Lower lobe of right lung (tissue), 2 donors: Measurements from ENCODE around the gene SEMA3D. TPM values are rescaled to one million over a fixed set of nuclear protein-coding genes. Genes with fewer than 3 reads are reported as not detected.

ENCODE experiments used
- ATAC-seq, 2 donors: fragments of 200-7000 bp; cut with Tn5 transposase; one replicate each; pipeline ENCODE4 v1.9.1; 2020 to 2022; ENCODE audit warnings: mild to moderate bottlenecking in 2 of 2, moderate library complexity in 2 of 2
- DNase-seq: peaks from one replicate; pipeline ENCODE4 v3.0.0-alpha.2; 2020
- H3K27ac ChIP-seq: fragments of 200-600 bp; one replicate; pipeline ENCODE4 v1.8.0; 2022
- H3K27me3 ChIP-seq: fragments of 200-600 bp; one replicate; pipeline ENCODE4 v1.8.0; 2022; ENCODE audit warnings: low read depth
- H3K36me3 ChIP-seq: fragments of 200-600 bp; one replicate; pipeline ENCODE4 v1.8.0; 2022; ENCODE audit warnings: mild to moderate bottlenecking
- H3K4me1 ChIP-seq: fragments of 200-600 bp; one replicate; pipeline ENCODE4 v1.8.0; 2022
- H3K4me3 ChIP-seq: fragments of 200-600 bp; one replicate; pipeline ENCODE4 v1.8.0; 2022; ENCODE audit warnings: mild to moderate bottlenecking
- H3K9me3 ChIP-seq: fragments of 200-600 bp; one replicate; pipeline ENCODE4 v1.8.0; 2022
- intact Hi-C: fragments of 100-400 bp; cut with DNase I; formaldehyde crosslinking; loops from one replicate; pipeline ENCODE4 v1.11.0; 2022
- total RNA-seq: library from RNA; stranded (reverse); fragmentation: NEBNext Ultra II Directional; extraction: Animal tissue kit (Norgen Biotek cat#: 25700); gene quantifications from one replicate; pipeline ENCODE4 v1.2.1, GENCODE V29; 2021
- TF ChIP-seq, protein P1 (sequence below): fragments of 200-600 bp; IDR thresholded peaks from one replicate; pipeline ENCODE4 v1.8.0; 2022; ENCODE audit warnings: antibody characterized with exemption, mild to moderate bottlenecking
- donor health status: DM: no; HTN: yes; CAD: no; lungs with severe emphysema.

SEMA3D gene
- total RNA-seq, 1 donor from 2014 or later = 8.0 TPM

DNA sequence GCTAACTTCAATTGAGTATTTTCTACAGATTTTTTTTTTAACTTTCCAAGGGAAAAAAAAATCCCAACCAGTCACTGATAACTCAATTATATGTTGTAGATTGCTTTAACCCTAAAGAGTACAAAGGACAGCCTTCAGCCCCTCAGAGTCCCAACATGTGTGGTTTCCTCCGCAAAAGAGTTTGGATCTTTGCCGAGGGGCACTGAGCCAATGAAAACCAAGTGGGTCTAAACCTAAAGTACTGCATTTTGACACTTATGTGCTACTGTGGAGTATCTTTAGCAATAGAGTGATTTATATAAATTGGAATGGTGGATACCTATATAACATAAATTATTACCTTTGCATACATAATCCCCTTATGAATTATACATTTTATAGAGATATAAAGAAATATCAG lies 91.5 kb downstream of the SEMA3D start:
- TF ChIP-seq, protein P1, sequence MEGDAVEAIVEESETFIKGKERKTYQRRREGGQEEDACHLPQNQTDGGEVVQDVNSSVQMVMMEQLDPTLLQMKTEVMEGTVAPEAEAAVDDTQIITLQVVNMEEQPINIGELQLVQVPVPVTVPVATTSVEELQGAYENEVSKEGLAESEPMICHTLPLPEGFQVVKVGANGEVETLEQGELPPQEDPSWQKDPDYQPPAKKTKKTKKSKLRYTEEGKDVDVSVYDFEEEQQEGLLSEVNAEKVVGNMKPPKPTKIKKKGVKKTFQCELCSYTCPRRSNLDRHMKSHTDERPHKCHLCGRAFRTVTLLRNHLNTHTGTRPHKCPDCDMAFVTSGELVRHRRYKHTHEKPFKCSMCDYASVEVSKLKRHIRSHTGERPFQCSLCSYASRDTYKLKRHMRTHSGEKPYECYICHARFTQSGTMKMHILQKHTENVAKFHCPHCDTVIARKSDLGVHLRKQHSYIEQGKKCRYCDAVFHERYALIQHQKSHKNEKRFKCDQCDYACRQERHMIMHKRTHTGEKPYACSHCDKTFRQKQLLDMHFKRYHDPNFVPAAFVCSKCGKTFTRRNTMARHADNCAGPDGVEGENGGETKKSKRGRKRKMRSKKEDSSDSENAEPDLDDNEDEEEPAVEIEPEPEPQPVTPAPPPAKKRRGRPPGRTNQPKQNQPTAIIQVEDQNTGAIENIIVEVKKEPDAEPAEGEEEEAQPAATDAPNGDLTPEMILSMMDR = no peak
- DNase-seq = no peak
- Histone ChIP-seq H3K4me3 (no peak overlapping the region), H3K9me3 (no peaks in the 10 kb centered on the region), H3K27me3 (no peaks in the 10 kb centered on the region), H3K27ac (no peak overlapping the region), H3K36me3 (no peaks in the 10 kb centered on the region), H3K4me1 (no peaks in the 10 kb centered on the region)
- intact Hi-C loops = no loop called here
- ATAC-seq = no peak

DNA sequence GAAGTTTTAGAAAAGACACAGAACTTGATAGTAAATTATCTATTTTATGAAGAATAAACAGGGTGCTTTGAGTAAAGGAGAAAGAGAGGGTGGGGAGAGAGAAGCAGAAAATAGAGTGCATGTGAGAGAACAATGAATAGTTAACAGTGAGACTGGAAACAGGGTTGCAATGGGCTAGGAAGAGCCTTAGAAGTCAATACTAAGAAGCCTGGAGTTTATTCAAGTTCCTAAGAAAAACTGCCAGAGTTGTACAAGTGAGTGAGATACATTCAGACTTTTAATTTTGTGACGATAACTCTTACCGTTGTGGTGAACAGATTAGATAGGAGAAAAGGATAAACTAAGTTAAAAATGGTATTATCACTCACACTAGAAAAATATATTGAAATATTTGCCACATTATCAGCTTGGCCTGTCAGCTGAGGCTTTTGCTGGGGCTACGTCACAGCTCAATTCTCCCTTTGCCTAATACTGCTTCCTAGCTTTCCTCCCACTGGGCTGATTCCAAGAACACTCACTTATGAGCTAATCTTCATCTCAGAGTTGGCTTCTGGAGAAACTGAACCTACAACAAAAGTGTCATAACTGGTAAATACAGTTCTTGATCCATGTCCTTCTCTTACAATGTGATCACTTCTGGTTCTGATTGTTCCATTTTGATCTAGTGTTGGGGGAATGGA lies 92.7 kb downstream of the SEMA3D start:
- intact Hi-C loops = no loop called here
- H3K27me3 ChIP-seq = no peaks in the 10 kb centered on the region
- DNase-seq = no peak
- H3K36me3 ChIP-seq = no peaks in the 10 kb centered on the region
- peak in 1 of 2 donors; percentile 33 for ATAC-seq
- TF ChIP-seq, protein P1 = no peak
- no peaks in the 10 kb centered on the region for H3K9me3 ChIP-seq
- no peak overlapping the region for H3K4me3 ChIP-seq
- H3K27ac ChIP-seq = no peak overlapping the region
- no peaks in the 10 kb centered on the region for H3K4me1 ChIP-seq

DNA sequence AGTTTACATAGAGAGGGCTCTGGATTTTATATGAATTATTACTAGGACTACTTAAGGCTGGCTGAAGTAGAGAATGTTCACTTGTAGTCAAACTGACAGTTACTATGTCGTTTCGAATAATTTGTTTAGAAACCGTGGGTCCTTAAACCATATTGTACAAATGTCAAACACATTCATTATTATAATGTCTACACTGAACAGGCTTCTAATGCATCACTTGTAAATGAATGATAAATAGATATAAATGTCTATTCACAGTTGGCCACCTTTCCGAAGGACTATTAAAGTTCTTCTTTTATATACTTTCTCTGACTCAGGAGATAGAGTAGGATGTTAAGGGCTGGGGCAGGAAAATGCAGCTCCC lies 95.3 kb downstream of the SEMA3D start:
- ATAC-seq = no peak
- Histone ChIP-seq H3K4me1 (no peaks in the 10 kb centered on the region), H3K27me3 (no peaks in the 10 kb centered on the region), H3K27ac (no peak overlapping the region), H3K36me3 (no peaks in the 10 kb centered on the region), H3K9me3 (no peaks in the 10 kb centered on the region), H3K4me3 (no peak overlapping the region)
- no peak for DNase-seq
- intact Hi-C loops = no loop called here
- TF ChIP-seq, protein P1 = no peak

DNA sequence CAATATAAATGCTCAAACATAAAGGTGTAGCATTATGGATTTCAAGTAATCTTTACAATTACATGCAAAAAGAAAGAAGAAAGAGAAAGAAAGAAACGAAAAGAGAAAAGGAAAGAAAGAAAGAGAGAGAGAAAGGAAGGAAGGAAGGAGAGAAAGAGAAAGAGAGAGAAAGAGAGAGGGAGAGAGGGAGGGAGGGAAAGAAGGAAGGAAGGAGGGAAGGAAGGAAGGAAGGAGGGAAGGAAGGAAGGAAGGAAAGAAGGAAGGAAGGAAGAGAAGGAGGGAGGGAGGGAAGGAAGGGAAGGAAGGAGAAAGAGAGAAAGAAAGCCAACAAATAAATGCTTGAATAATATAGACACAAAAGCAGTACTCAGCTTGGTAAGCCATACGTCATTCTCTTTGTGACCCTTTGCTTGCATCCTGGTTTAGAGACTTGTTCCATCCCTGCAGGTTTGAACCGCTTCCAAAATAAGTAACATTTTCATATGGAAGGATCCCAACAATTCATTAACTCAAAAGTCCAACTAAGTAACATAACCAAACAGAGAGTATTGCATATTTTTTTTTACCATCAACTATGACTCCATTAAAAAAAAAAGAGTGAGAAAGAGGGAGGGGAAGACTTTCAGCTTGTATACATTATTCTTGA lies 95.8 kb downstream of the SEMA3D start:
- H3K36me3 ChIP-seq = no peaks in the 10 kb centered on the region
- H3K9me3 ChIP-seq = no peaks in the 10 kb centered on the region
- H3K27ac ChIP-seq = no peak overlapping the region
- H3K27me3 ChIP-seq = no peaks in the 10 kb centered on the region
- H3K4me3 ChIP-seq = no peak overlapping the region
- DNase-seq (no peak), ATAC-seq (no peak)
- TF ChIP-seq, protein P1 = no peak
- H3K4me1 ChIP-seq = no peaks in the 10 kb centered on the region
- intact Hi-C loops = no loop called here

DNA sequence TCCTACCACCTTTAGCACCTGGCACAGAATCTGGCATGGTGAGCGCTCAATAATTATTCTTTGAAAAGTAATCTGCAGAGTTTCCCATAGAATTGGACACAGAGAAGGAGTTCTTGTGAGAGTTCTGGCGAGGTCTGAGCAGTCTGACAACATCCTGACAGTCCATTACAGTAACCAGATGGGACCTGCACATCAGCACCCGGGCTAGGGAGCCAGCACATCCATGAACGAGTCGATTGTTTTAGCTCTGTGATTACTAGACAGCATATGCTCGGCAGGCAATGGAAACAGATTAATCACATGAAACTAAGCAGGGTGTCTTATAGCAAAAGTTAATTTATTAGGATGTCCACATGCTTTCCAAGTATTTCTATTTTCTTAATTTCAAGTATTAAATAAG lies 96.7 kb downstream of the SEMA3D start:
- TF ChIP-seq, protein P1 = no peak
- Histone ChIP-seq H3K9me3 (no peaks in the 10 kb centered on the region), H3K4me1 (no peaks in the 10 kb centered on the region), H3K27me3 (no peaks in the 10 kb centered on the region), H3K4me3 (no peak overlapping the region), H3K27ac (no peak overlapping the region), H3K36me3 (no peaks in the 10 kb centered on the region)
- no peak for ATAC-seq
- intact Hi-C loops = no loop called here
- no peak for DNase-seq
